ENCODE results near the gene NNT. TPM values are rescaled to one million over a fixed set of nuclear protein-coding genes. Genes with fewer than 3 reads are reported as not detected.

Gene NNT
- total RNA-seq, 2 donors from 2014 or later, result 25.1 to 30.1 TPM

DNA sequence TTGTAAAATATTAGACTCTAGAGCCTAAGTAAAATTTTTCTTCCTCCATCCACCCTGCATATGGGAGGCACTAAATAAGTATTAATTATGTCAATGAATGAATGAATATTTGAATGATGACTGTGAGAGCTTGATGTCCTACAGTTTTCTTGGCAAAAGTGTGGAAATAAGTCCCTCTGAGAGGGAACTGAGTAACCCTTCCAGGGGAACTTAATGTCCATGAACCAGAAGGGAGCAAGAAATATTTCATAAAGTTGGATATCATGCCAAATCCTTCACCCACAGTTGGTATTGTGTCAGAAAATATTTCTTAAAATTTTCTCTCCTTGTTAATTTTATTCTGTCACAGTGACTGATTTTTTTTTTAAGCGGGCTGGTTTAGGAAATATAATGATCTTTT lies 36.6 kb downstream of the NNT start:
- Histone ChIP-seq H3K4me1 (peaks cover 13% of the 10 kb centered on the region), H3K27ac (no peak overlapping the region), H3K9me3 (no peaks in the 10 kb centered on the region), H3K27me3 (no peaks in the 10 kb centered on the region), H3K36me3 (replicated peaks in 1 of 2; ENCODE audit: insufficient read depth in 1 of 2, low read depth in 2 of 2) (no peaks in the 10 kb centered on the region), H3K4me3 (no peak overlapping the region)
- no peak for TF ChIP-seq CTCF (IDR thresholded peaks at IDR 0.05)
- no peak for TF ChIP-seq POLR2A (IDR thresholded peaks at IDR 0.05)
- 92 to 96% methylated on average over 1 of the region's 1 CpG for WGBS, 2 donors
- no peak for ATAC-seq
- no peak for DNase-seq
- intact Hi-C loops (cut with DNase I), result no loop called here

GRCh38 chr5:43642428-43642827 lies 39.4 kb downstream of the NNT start:
- TF ChIP-seq CTCF (IDR thresholded peaks at IDR 0.05), result no peak
- TF ChIP-seq POLR2A (IDR thresholded peaks at IDR 0.05), result no peak
- H3K4me3 ChIP-seq, result no peak overlapping the region
- H3K27ac ChIP-seq, result no peak overlapping the region
- intact Hi-C loops (cut with DNase I), result no loop called here
- DNase-seq (no peak), ATAC-seq (no peak)
- H3K36me3 ChIP-seq (replicated peaks in 1 of 2; ENCODE audit: insufficient read depth in 1 of 2, low read depth in 2 of 2), result no peaks in the 10 kb centered on the region
- 92 to 98% methylated on average over 2 of the region's 2 CpGs for WGBS, 2 donors
- no peaks in the 10 kb centered on the region for H3K4me1 ChIP-seq
- H3K27me3 ChIP-seq, result no peaks in the 10 kb centered on the region
- H3K9me3 ChIP-seq, result no peaks in the 10 kb centered on the region

DNA sequence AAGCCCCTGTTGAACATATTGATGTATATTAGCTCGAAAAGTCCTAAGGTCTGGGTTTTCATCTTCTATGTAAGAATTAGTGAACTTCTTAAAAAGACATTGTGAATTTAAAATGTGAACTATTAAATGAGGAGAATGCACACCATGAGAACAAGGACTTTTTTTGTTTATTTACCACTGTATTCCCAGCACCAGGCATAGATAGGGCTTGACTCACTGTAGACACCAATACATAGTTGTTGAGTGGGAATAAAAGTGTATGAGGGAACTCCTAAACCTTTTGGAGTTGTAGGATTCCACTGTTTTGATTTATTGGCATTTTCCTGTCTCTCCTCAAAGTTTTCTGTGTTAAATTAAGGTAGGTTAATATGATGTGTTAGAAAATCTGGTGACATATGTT lies 40.3 kb downstream of the NNT start:
- peaks cover 0 to 4% of the 10 kb centered on the region in 2 donors for H3K36me3 ChIP-seq (replicated peaks in 1 of 2; ENCODE audit: insufficient read depth in 1 of 2, low read depth in 2 of 2)
- DNase-seq, result no peak
- no peak overlapping the region for H3K27ac ChIP-seq
- intact Hi-C loops (cut with DNase I), result no loop called here
- WGBS, 2 donors, result 95 to 100% methylated on average over 1 of the region's 1 CpG
- no peak overlapping the region for H3K4me3 ChIP-seq
- TF ChIP-seq CTCF (IDR thresholded peaks at IDR 0.05) (no peak), POLR2A (IDR thresholded peaks at IDR 0.05) (no peak)
- no peak for ATAC-seq
- H3K9me3 ChIP-seq, result no peaks in the 10 kb centered on the region
- H3K27me3 ChIP-seq, result no peaks in the 10 kb centered on the region
- no peaks in the 10 kb centered on the region for H3K4me1 ChIP-seq

- Histone ChIP-seq H3K9me3 (no peaks in the 10 kb centered on the region), H3K4me1 (no peaks in the 10 kb centered on the region), H3K27ac (no peak overlapping the region), H3K36me3 (replicated peaks in 1 of 2; ENCODE audit: insufficient read depth in 1 of 2, low read depth in 2 of 2) (peaks cover 0 to 4% of the 10 kb centered on the region in 2 donors), H3K27me3 (no peaks in the 10 kb centered on the region), H3K4me3 (no peak overlapping the region)
- DNase-seq (no peak), ATAC-seq (no peak)
- TF ChIP-seq CTCF (IDR thresholded peaks at IDR 0.05), result no peak
- TF ChIP-seq POLR2A (IDR thresholded peaks at IDR 0.05), result no peak
- 88 to 89% methylated on average over 2 of the region's 2 CpGs for WGBS, 2 donors
- intact Hi-C loops (cut with DNase I), result no loop called here
These were observed 40.8 kb downstream of the NNT start for GRCh38 chr5:43643750-43644149.

GRCh38 chr5:43646992-43647391 lies 44.0 kb downstream of the NNT start:
- no peak overlapping the region for H3K4me3 ChIP-seq
- H3K9me3 ChIP-seq, result no peaks in the 10 kb centered on the region
- H3K27me3 ChIP-seq, result no peaks in the 10 kb centered on the region
- ATAC-seq, result no peak
- DNase-seq, result no peak
- H3K27ac ChIP-seq, result no peak overlapping the region
- peaks cover 0 to 16% of the 10 kb centered on the region in 2 donors for H3K36me3 ChIP-seq (replicated peaks in 1 of 2; ENCODE audit: insufficient read depth in 1 of 2, low read depth in 2 of 2)
- TF ChIP-seq CTCF (IDR thresholded peaks at IDR 0.05) (no peak), POLR2A (IDR thresholded peaks at IDR 0.05) (no peak)
- no peaks in the 10 kb centered on the region for H3K4me1 ChIP-seq
- WGBS, 2 donors, result 91 to 92% methylated on average over 1 of the region's 1 CpG
- intact Hi-C loops (cut with DNase I), result no loop called here
